ENCODE data around the gene CCDC141.
A peak's percentile ranks its signal among the peaks of the same experiment; 100 is the strongest.

CCDC141 gene

DNA sequence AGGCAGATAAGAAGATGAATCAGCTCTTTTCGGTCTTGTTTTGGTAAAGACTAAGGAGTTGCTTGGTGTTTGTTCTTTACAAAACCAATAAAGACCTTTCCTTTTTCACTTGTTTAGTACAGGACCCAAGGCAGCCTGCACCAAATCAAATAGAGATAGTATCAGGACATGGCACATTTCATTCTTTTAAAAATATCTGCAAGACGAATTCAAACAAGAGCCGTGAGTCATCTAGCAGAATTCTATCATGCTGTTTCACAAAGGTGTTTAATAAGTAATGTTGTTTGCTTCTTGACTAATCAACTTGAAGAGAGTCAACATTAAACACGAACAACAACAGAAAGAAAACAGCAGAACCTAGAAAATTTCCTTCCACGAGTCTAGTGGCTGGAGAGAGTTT lies 139.9 kb downstream of the CCDC141 start:
- no peak for DNase-seq

DNA sequence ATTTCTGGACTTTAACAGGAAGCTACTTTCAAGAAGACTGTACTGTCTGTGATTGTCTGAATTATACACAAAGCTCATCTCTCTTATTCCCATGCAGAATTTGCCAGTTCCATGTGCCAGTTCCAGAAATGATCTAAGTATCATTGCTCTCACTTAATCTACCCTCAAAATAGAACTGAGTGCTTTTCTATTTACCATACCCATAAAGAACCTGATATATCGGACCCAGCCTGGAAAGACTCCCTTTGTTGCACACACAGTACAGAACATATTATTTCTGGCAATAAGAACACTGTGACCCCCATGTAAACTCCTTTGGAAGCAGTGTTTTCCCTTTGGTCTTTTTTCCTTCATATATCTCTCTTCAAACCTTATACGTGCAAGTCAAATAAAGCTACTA lies 140.4 kb downstream of the CCDC141 start:
- DNase-seq: no peak

DNA sequence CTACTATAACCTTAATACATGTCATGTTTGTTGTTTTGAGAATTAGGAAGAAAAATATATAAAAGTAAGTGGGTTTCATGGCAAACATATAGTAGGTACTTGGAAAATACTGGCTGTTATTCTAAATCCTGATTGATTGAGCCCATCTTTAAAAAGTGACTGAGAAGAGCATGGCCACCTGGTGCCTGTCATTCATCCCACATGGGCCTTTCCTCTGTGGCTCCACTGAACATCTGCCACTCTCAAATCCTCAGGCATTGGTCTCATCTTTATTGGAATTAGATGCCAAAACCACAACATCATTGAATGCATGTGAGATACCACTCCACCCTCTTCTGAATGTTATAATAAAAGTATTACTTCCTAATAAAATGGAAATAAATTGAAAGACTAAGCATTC lies 141.1 kb downstream of the CCDC141 start:
- DNase-seq: no peak

DNA sequence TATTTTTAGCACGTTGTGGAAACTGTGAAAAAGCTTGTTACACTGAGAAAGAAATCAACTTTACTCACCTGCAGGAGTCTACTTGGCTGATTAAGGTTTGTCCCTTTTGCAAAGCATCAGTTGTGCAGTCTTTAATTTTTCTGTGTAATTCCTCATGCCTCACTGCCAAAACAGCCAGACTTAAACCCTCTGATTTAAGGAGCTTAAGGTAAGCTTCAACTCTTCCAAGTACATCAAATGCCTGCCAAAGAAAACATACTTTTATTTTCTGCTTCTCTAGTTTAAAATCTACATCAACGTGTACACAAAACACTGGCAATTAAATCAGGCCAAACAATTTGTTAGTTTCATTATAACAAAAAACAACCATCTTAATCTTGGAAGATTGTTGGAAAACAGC lies 144.7 kb downstream of the CCDC141 start:
- DNase-seq: no peak

DNA sequence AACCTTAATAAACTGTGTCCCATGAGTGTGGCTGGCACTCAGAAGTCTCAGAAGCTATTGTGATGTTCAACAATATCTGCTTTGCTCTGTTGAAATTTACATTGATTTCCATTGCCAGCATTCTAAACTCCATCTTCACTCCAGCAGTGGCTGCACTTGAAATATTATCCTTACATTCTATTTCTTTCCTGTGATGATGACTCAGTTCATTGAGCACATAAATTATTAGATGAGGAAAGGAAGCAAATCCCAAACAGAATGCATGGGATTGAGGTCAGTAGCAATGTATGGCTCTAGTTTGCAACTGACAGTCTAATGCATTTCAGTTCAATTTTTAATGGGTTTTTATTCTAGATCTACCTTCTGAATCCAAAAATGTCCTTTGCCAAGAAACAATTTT lies 150.3 kb downstream of the CCDC141 start:
- DNase-seq: no peak

DNA sequence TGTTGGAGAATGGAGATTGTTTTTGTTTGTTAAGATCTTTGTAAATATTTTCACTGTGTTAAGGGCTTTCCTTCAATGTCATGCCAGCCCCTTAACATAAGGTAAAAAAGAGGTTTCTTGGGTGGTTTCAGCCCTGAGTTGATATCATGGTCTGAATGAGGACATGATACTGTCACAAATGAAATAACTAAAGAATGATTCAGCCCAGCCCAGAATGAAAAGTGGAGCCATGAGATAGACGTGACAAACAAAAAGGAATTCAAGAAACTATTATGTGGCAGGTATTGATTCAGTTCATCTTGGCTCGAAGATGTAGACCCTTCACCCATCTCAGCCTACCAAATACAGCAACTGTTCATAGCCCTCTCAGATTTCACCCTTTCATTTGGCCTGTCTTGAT lies 154.1 kb downstream of the CCDC141 start:
- no peak for DNase-seq

DNA sequence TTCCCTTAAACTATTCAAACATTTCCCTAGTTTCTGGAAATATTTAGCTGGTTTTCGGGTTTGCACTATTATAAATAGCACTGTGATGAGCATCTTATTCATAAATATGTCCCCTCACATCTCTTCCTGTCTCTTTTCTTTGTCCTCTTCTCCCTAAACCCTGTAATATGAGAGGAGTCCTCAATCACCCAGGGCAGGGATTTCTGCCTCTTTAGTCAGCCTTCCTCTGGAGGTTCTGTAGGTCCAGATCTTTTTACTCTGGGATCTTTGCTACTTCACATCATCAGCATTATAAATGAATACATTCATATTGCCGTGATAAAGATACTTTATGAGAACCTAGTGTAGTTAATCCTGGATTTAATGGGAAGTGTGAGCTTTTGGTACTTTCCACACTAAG lies 154.8 kb downstream of the CCDC141 start:
- no peak for DNase-seq

DNA sequence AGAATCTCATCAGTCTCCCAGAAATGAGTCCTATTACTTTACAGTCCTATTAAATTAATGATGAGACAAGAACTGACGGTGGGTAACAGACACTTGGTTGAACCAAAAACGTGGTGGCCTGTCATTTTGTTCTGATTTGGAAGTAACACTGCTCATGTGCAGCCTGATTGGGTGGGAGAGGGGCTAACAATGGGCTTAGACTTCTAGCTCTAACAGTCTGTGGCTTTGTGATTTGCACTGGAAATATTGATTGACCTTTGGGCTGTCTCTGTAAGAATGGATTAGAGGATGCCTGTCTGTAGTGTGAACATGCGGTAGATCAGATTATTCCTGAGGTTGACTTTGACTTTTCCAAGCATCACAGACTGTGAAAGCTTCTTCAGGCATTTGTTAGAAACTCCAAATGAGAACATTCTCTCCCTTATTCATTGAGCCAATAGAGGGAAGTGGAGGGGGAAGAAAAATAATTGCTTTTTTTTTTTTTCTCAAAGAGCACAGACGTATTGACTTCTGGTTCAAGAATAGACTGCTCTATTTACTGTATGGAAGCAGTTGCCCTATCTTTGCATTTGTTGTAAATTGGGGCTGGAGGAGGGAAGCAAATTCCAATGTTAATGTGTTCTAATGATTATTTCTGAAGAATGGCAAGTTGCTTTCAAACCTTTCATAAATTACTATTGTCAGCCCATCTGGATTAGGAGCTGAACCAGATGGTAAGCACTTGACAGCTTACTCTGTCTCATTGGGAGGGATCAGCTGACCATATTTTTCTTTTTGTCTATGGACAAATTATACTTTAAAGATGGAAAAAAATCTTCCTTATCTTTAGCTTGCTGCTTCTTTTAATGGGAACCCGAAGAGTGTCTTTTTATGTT lies 156.9 kb downstream of the CCDC141 start:
- DNase-seq: no peak

DNA sequence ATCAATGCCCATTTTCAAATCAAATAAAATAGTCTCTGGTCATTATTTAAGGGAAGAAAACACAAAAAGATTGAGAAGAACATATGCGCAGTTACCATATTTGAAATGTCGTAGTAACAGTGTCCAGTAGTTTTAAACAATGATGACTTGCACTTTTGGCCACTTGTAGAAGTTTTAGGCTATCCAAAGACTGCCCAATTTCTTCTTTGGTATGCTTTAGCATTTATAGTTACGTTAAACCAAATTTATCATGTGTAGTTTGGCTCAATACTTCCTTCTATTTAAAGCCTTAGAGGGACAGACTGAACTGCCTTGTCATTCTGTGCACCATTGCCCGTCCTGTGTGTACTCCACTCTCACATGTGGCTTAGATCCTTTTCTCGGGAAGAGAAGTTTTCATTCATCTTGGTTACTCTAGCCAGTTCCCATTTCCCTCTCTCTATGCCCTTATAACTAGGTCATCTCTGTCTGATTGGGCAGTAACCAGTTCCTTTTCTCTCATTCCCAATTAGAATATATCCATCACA lies 157.9 kb downstream of the CCDC141 start:
- DNase-seq: no peak

DNA sequence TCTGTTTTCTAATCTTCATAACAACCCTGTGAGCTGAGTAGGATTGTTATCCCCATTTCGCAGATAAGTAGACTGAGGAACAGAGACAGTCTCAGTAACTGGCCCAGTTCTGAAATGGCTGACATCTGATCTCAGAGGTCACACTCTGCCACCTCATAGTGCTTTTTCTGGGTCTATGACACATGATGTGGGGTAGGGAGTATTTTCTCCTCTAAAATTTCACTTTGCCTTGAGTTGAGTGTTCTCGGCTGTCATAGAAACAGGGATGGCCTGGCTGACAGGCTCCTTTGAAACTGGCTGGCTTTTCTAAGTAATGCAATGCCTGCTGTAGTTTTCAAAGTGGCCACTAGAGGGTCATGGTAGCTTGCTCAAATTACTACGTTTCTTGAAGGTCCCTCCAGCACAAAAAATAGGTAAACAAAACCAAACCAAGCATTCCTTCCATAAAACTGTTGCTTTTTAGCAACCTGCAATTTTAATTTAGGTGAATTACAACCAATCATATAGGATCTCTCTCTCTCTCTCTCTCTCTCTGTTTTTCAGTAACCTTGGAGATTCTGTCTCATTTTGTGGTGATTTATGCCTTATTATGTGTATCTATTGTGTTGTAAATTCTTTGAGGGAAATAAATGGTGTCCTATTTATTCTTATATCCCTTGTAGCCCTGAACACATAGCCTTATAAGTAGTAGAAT lies 158.5 kb downstream of the CCDC141 start:
- DNase-seq: peak; percentile 75

DNA sequence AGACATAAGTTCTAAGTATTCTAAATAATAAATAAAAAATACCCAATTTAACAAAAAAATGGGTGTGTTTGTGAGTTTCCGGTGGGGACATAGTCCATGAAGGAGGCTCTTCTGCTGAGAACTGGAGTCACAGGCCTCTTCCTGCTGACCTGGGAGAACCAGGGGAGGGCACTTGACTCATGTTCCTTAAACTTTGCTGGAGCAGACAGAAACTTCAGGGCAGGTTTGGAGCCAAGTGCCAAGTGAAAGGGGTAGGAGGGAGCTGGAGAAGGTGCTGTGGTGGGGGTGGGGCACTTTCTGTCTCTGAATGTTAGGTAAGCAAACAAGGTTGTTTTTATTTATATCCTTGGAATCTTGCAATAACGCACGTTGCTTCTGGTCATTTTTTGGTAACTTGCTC lies 163.9 kb downstream of the CCDC141 start:
- DNase-seq: no peak

DNA sequence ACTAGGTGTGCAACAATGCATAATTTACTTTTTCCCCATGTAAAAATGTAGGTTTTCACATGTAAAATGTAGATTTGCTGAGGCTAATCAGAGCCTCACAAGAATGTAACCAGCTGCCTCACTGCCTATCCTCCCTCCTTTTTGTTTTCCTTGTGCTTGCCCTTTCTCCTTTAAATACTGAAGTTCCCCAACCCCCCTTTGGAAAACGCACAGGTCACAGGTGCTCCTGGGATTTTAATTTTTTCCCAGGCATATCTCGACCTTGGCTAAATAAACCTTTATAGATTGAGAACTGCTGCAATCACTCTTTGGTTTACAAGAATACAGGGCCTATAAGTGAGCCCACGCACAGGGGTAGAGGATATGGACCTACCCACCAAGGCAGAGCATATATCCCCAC lies 165.5 kb downstream of the CCDC141 start:
- no peak for DNase-seq

DNA sequence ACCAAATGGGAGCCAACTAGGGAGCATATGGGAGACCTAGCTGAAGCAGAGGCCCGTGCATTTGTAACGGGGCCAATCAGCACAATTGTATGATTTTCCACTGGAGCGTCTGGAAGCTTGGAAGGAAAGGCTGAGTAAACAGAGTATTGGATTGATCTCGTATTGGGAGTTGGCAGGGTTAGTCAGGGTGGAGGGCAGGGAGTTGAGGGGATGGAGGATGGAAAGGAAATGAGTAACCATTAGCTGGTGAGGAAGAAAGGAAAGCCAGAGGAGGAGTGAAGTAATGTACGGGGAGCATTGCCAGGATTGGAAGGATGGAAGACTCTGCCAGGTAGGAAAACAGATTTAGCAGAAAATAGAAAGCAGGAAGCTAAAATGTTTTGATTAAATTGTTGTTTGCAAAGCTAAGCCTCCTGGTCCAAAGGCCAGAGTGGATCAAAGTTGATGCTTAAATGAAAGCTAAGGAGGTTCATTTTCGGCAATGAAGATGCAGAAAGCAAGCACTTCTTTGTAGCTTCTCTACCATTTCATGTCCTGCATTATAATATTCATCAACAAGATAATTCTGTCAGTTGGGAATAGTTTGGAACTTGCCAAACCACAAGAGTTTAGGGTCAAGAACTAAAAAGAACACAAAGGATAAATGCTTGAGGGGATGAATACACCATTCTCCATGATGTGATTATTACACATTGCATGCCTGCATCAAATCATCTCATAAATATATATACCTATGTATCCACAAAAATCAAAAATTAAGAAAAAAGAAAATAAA lies 167.1 kb downstream of the CCDC141 start:
- no peak for DNase-seq

DNA sequence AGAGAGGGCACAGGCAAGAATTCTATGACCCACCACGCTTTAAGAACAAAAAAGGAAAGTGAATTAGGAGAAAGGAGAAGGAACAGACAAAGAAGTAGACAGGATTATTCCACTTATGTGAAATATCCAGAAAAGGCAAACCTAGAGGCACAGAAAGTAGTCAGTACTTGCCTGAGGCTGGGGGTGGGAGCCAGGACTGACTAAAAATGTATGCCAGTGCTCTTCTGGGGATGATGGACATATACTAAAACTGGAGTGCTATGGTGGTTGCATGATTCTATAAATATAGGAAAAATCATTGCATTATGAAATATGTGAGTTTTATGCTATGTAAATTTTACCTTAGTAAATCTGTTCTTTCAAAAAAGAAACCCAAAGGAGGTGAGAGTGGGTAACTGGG lies 168.9 kb downstream of the CCDC141 start:
- no peak for DNase-seq

DNA sequence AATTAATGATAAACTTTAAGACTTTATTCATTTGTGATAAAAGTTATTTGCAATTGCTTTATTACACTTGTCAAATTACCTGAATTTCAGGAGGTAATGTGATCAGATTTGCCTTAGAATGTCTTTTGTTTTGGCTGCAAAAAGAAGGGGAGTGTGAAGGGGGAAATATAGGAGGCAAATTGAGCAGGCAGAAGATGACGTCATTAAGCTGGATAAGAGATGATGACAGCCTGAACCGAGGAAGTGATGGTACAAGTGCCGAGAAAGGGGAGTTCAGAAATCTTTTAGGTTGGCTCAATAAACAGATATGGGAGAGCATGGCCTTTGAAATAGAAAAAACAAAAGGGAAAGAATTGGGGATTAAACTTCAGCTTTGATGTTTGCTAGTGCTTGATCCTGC lies 169.7 kb downstream of the CCDC141 start:
- DNase-seq: no peak

DNA sequence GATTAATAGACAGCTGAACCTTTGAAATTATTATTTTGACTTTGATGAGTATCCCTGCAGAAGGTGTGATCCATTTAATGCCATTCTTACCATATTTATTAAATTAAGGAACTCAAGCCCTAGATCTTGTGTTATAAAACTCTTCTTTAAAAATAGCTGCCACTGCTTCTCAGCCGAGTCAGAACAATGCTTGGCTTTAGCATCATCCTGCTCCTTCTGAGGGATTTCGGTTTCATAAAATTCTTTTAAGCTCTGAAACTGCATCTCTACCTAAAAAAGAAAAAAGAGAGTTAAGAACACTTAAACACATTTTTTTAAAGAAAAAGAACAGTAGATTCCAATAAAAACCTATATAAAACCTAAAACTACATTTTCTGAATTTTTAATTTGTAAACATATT lies 172.1 kb downstream of the CCDC141 start:
- DNase-seq: no peak

DNA sequence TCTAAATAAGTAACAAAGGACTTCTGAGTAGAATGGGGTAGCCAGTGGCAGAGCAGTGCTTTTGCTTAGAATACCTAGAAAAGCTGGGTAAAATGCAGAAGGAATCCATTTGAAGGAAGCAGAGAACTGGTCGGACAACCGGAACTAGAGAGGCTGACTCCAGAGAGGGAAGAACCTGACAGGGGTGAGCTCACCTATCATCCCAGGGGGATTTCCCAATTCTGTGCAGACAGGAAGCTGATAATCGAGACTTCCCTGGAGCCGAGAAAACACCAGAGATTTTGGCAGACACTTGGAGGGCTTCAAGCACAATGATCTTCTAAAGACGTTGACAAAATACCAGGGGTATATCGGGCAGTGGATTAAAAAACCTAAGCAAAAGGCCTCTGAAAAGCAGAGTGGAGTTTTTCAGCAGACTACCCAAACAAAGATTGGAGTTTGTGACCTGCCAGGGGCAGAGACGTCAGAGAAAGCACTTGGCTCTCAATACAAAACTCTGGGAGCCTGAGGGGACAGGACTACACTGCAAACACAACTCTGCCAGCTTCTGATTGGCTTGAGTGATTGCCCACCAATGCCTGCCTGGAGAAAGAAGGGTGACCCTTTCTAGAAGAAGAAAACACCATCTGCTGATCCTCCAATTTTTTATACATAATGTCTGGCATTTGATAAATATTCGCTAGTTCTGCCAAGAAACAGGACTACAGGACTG lies 175.3 kb downstream of the CCDC141 start:
- peak; percentile 26 for DNase-seq

DNA sequence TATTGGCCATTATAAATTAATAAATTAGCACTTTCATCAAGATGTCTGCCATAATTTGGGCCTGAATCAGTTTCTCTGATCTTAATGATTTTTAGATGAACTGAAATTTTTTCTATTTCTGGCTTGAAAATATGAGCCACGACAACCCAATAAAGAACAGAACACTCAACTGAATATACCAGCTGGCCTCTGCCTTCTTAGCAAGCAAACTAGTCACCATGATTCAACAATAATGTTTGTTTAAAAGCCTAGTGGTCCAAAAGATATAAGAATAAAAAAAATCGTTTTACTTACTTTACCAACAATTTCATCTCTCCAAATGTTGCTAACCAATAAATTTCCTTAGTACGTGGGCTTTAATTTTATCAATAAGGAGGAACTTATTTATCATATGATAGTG lies 176.0 kb downstream of the CCDC141 start:
- no peak for DNase-seq

DNA sequence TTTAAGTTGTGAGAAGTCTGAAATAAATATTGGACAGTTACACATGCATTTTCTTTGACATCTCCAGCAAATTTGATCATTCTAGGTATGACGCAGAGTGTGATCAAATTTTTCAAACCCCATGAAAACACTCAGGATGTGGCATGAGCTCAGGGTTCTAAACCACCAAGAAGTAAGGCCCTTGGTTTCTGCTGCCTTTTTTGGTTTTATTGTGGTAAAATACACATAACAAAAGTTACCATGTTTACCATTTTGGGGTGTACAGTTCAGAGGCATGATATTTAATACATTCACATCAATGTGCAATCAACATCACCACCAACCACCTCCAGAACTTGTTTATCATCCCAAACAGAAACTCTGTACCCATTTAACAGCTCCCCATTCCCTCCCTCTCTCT lies 178.4 kb downstream of the CCDC141 start:
- no peak for DNase-seq

DNA sequence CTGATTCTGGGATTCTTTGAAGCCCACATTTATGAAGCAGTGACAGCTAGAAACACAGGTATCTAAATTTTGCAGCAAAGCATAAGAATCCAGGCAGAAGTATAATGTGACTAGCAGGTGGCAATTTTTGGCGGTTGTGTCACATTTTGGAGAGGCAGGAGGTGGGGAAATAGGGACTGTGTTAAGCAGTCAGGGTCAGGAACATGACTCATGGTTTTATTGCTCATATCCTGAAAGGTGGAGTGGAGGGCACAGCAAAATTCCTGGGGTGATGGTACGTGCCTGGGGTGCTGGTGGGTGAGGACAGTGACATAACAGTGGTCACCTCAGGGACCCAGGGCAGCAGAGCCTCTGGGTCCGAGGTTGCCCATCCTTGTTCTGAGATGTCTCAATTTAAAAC lies 179.2 kb downstream of the CCDC141 start:
- no peak for DNase-seq

DNA sequence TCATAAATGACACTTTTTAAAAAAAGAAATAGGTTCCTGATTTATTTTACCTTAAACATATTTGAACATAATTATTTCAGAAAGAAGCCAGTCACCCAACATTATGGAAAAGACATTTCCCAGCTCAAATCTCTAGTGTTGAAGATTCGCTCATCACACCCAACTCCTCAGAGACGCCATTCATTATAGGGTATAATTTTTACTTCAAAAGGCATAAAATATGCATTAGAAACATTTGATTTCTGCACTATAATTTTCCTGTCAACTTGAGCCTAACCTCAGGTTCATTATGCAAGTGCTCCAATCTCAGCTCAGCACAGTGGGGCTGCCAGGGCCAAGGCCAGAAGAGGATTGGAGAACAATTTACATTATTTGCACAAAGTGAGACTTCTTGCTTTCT lies 183.9 kb downstream of the CCDC141 start:
- DNase-seq: no peak

DNA sequence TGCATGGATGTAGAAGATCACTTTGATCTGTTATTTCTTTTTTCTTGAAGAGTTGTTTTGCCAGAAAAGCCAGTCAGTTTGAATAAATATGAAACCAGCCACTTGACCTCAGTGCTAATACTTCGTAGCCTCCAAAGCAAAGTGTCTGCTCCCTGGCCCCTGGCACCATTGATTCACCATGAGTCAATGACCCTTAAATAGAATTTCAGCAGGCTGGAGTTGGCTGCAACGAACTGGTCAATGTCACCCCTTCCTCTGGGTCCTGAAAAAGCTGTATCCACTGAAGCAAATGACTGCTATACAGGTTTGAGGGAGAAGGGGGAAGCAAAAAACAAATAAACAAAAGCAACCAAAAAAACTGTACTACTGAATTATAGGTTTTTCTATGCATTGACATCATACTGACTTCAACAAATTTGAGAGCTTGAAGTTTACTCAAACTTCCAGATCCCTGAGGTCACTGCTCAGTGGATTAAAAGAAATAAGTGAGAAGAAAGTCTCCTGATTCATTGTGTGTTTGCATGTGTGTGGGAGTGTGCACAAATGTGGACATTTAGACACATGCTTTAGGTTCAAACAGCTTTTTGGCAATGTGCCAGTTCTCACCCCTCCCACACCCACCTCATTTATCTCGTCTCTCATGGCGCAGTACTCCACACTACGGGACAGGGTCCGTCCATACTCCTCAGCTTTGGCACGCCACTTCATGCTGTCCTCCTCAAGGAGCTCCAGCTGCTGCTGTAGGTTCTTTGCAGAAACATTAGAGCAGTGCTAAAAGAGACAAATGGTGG lies 184.6 kb downstream of the CCDC141 start:
- DNase-seq: no peak

All from midbrain (tissue), 1 donor.